ENCODE measurements around the gene TEC. TPM values are rescaled to one million over a fixed set of nuclear protein-coding genes. Genes with fewer than 3 reads are reported as not detected.

The TEC gene
- polyA plus RNA-seq, 1 donor (not counting 4 experiments of a cell fraction or from before 2014, with no cell fraction given) = 0.39 TPM

- FAIRE-seq (no peak), DNase-seq (ENCODE audit: low read depth, low spot score) (no peak)
- dilution Hi-C loops (cut with MboI; ENCODE audit: extremely low pct_ligation_motif_present, low sequenced_read_pairs) = no loop called here
- H3K9ac ChIP-seq (ENCODE audit: control insufficient read depth, extremely low read depth, insufficient read depth, low read length) = no peak overlapping the region
- no peak overlapping the region for H3K4me3 ChIP-seq (ENCODE audit: control insufficient read depth in 2 of 3, extremely low read depth in 1 of 3, insufficient read depth in 2 of 3, low read depth in 1 of 3, low read length in 3 of 3)
- peaks cover 15% of the 10 kb centered on the region for H3K4me1 ChIP-seq (ENCODE audit: control insufficient read depth, extremely low read depth, insufficient read depth, low read length)
- TF ChIP-seq, protein P1, sequence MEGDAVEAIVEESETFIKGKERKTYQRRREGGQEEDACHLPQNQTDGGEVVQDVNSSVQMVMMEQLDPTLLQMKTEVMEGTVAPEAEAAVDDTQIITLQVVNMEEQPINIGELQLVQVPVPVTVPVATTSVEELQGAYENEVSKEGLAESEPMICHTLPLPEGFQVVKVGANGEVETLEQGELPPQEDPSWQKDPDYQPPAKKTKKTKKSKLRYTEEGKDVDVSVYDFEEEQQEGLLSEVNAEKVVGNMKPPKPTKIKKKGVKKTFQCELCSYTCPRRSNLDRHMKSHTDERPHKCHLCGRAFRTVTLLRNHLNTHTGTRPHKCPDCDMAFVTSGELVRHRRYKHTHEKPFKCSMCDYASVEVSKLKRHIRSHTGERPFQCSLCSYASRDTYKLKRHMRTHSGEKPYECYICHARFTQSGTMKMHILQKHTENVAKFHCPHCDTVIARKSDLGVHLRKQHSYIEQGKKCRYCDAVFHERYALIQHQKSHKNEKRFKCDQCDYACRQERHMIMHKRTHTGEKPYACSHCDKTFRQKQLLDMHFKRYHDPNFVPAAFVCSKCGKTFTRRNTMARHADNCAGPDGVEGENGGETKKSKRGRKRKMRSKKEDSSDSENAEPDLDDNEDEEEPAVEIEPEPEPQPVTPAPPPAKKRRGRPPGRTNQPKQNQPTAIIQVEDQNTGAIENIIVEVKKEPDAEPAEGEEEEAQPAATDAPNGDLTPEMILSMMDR (optimal IDR thresholded peaks at IDR 0.05 in 1 of 3, IDR thresholded peaks at IDR 0.05 in 1 of 3, conservative IDR thresholded peaks at IDR 0.05 in 1 of 3; ENCODE audit: extremely low read depth in 1 of 3, insufficient read depth in 2 of 3, low read length in 3 of 3) = no peak
- TF ChIP-seq EZH2 (IDR thresholded peaks at IDR 0.05; ENCODE audit: low read length) = no peak
- no peaks in the 10 kb centered on the region for H3K36me3 ChIP-seq (ENCODE audit: control insufficient read depth in 2 of 2, extremely low read depth in 1 of 2, insufficient read depth in 2 of 2, low read length in 2 of 2)
- no peaks in the 10 kb centered on the region for H4K20me1 ChIP-seq (ENCODE audit: control insufficient read depth, extremely low read depth, insufficient read depth, low read length)
- H3K9me1 ChIP-seq (ENCODE audit: control insufficient read depth, extremely low read depth, insufficient read depth, low read length) = no peaks in the 10 kb centered on the region
- H3K27ac ChIP-seq (ENCODE audit: control insufficient read depth, insufficient read depth, low read length) = no peak overlapping the region
- H3K9me3 ChIP-seq (ENCODE audit: control insufficient read depth, low read depth, low read length) = no peaks in the 10 kb centered on the region
- H3K79me2 ChIP-seq (ENCODE audit: control insufficient read depth, insufficient read depth, low read length) = no peaks in the 10 kb centered on the region
- no peaks in the 10 kb centered on the region for H3K27me3 ChIP-seq (ENCODE audit: control insufficient read depth, extremely low read depth, insufficient read depth, low read length)
- no peak overlapping the region for H3K4me2 ChIP-seq (ENCODE audit: control insufficient read depth, extremely low read depth, insufficient read depth, low read depth, low read length)
- H2AFZ ChIP-seq (ENCODE audit: control insufficient read depth, low read length) = no peak overlapping the region
Measured at GRCh38 chr4:48131736-48132135, 137.9 kb downstream of the TEC start.

DNA sequence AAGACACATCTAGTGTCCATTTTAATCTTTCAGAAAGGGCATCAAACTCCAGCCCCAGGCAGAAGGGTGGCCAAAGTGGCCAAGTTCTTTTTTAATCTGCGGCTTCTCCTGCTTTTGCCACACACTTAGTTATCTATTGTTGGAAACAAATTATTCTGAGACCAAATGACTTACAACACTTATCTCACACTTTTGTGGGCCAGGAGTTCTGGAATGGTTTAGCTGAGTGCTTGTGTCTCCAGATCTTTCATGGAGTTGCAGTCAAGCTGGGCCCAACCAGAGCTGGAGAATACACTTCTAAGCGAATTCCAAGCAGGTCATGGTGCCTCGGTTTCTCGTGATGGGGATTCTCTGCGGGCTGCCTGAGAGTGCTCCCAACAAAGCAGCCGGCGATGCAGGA, 139.5 kb downstream of the TEC start:
- no peaks in the 10 kb centered on the region for H3K79me2 ChIP-seq (ENCODE audit: control insufficient read depth, insufficient read depth, low read length)
- H4K20me1 ChIP-seq (ENCODE audit: control insufficient read depth, extremely low read depth, insufficient read depth, low read length) = no peaks in the 10 kb centered on the region
- H3K4me2 ChIP-seq (ENCODE audit: control insufficient read depth, extremely low read depth, insufficient read depth, low read depth, low read length) = no peak overlapping the region
- H3K9me1 ChIP-seq (ENCODE audit: control insufficient read depth, extremely low read depth, insufficient read depth, low read length) = no peaks in the 10 kb centered on the region
- H2AFZ ChIP-seq (ENCODE audit: control insufficient read depth, low read length) = no peak overlapping the region
- FAIRE-seq = no peak
- H3K9me3 ChIP-seq (ENCODE audit: control insufficient read depth, low read depth, low read length) = no peaks in the 10 kb centered on the region
- dilution Hi-C loops (cut with MboI; ENCODE audit: extremely low pct_ligation_motif_present, low sequenced_read_pairs) = no loop called here
- TF ChIP-seq, protein P1 (optimal IDR thresholded peaks at IDR 0.05 in 1 of 3, IDR thresholded peaks at IDR 0.05 in 1 of 3, conservative IDR thresholded peaks at IDR 0.05 in 1 of 3; ENCODE audit: extremely low read depth in 1 of 3, insufficient read depth in 2 of 3, low read length in 3 of 3) = no peak
- TF ChIP-seq EZH2 (IDR thresholded peaks at IDR 0.05; ENCODE audit: low read length) = no peak
- no peaks in the 10 kb centered on the region for H3K27me3 ChIP-seq (ENCODE audit: control insufficient read depth, extremely low read depth, insufficient read depth, low read length)
- H3K27ac ChIP-seq (ENCODE audit: control insufficient read depth, insufficient read depth, low read length) = no peak overlapping the region
- no peaks in the 10 kb centered on the region for H3K36me3 ChIP-seq (ENCODE audit: control insufficient read depth in 2 of 2, extremely low read depth in 1 of 2, insufficient read depth in 2 of 2, low read length in 2 of 2)
- no peak for DNase-seq (ENCODE audit: low read depth, low spot score)
- no peak overlapping the region for H3K9ac ChIP-seq (ENCODE audit: control insufficient read depth, extremely low read depth, insufficient read depth, low read length)
- H3K4me3 ChIP-seq (ENCODE audit: control insufficient read depth in 2 of 3, extremely low read depth in 1 of 3, insufficient read depth in 2 of 3, low read depth in 1 of 3, low read length in 3 of 3) = no peak overlapping the region
- H3K4me1 ChIP-seq (ENCODE audit: control insufficient read depth, extremely low read depth, insufficient read depth, low read length) = peaks cover 15% of the 10 kb centered on the region

Data from keratinocyte (primary cell).